Thyroid gland (tissue), 4 donors: Measurements from ENCODE around the gene FCN3. TPM values are rescaled to one million over a fixed set of nuclear protein-coding genes. Genes with fewer than 3 reads are reported as not detected.

ENCODE experiments used
- DNase-seq, 2 donors: peaks; one replicate each; pipeline ENCODE4 v3.0.0-alpha.2; 2019
- H3K27ac ChIP-seq, 3 donors: fragments of 200-600 bp; sonication (generic); 1 replicate in 2 of 3; 2 replicates in 1 of 3; pipeline ENCODE4 v1.5.1; 2016 to 2019; ENCODE audit warnings: mild to moderate bottlenecking in 1 of 3, moderate library complexity in 1 of 3
- H3K27me3 ChIP-seq: fragments of 200-600 bp; sonication (generic); one replicate; pipeline ENCODE4 v1.5.1; 2019
- H3K36me3 ChIP-seq, 2 donors: fragments of 200-600 bp; sonication (generic); one replicate each; pipeline ENCODE4 v1.5.1; 2016 to 2019
- H3K4me1 ChIP-seq, 2 donors: fragments of 200-600 bp; sonication (generic); one replicate each; pipeline ENCODE4 v1.5.1; 2017 to 2019
- H3K4me3 ChIP-seq, 3 donors: fragments of 200-600 bp; sonication (generic); replicated peaks in 1 of 3; 1 replicate in 2 of 3; 2 replicates in 1 of 3; pipeline ENCODE4 v1.5.1; 2016; ENCODE audit warnings: mild to moderate bottlenecking in 1 of 3
- H3K9me3 ChIP-seq: fragments of 200-600 bp; sonication (generic); one replicate; pipeline ENCODE4 v1.5.1; 2017
- POLR2A ChIP-seq, 2 donors: fragments of 450-650 bp; IDR thresholded peaks; one replicate each; pipeline ENCODE4 v1.6.1; 2017; ENCODE audit warnings: antibody characterized with exemption in 2 of 2, mild to moderate bottlenecking in 2 of 2, moderate library complexity in 1 of 2
- WGBS, 2 donors: methylation state at CpG; one replicate each; pipeline ENCODE4 v1.1.5; 2017; 5-methylcytosine and 5-hydroxymethylcytosine counted together
- intact Hi-C: fragments of 100-400 bp; cut with DNase I; formaldehyde crosslinking; loops from one replicate; pipeline ENCODE4 v1.15.1; 2023
- total RNA-seq, 4 donors: library from RNA; depleted of rRNA; stranded (reverse); fragments of >200 nt; gene quantifications; one replicate each; pipeline ENCODE4 v1.2.3, GENCODE V29; 2016
- TF ChIP-seq, protein P1 (sequence below), 6 experiments: fragments of 200-600 bp in 3 of 6; fragments of 450-650 bp in 3 of 6; sonication (generic) in 3 of 6; IDR thresholded peaks; one replicate each; pipeline ENCODE4 v1.5.1; 2016 to 2019; ENCODE audit warnings: antibody characterized with exemption in 6 of 6, mild to moderate bottlenecking in 2 of 6, inconsistent platforms in 1 of 6, moderate library complexity in 1 of 6

The FCN3 gene
- total RNA-seq, 4 donors from 2014 or later: 7.4 to 33.4 (median 10.7) TPM

DNA sequence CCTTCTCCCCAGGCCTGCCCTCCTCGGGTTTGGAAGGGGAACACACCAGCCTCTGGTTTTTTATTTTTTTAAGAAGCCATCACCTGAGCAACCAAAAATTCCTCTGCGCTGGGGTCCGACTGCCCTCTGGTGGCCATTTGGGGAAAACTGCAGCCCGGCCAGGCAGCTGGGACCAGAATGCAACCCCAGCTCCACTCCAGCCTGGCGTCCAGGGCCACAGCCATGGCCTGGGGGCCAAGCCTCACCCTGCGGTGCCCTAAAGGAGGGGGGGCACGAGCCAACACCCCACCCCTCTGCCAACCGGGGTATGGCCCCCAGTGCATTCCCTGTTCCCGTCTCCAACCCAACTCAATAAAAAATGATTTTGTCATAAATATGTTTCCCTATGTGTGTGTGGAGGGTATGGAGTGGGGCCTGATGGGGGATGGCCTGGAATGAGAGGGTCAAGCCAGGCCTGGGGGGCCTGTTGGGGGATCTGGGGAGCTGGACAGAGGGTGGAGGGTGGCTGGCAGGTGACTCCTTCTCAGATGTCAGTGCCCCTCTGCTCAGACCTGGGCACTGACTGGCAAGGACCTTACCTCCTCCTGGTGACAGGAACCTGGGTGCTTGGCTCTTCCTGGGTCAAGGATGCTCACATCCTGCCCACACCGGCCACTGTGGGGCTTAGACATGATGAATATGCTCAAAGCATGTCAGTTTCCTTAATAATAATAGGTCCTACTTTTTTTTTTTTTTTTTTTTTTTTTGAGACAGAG lies 21.0 kb upstream of the FCN3 start:
- 7 to 12% methylated on average over 6 to 10 of the region's 10 CpGs for WGBS, 2 donors
- H3K4me1 ChIP-seq: peaks cover 19 to 27% of the 10 kb centered on the region in 2 donors
- intact Hi-C loops: loop anchor here (10.0 kb wide), 1 partner anchor 291 kb away; no protein-coding TSS in a partner anchor
- peak; percentile 75 to 80 for DNase-seq
- no peak overlapping the region for H3K4me3 ChIP-seq
- no peaks in the 10 kb centered on the region for H3K9me3 ChIP-seq
- H3K27ac ChIP-seq: peak overlapping the region in 2 of 3 donors; percentile 41 to 60
- H3K36me3 ChIP-seq: no peaks in the 10 kb centered on the region
- H3K27me3 ChIP-seq: no peaks in the 10 kb centered on the region
- no peak for TF ChIP-seq POLR2A (IDR thresholded peaks at IDR 0.05)
- TF ChIP-seq, protein P1, sequence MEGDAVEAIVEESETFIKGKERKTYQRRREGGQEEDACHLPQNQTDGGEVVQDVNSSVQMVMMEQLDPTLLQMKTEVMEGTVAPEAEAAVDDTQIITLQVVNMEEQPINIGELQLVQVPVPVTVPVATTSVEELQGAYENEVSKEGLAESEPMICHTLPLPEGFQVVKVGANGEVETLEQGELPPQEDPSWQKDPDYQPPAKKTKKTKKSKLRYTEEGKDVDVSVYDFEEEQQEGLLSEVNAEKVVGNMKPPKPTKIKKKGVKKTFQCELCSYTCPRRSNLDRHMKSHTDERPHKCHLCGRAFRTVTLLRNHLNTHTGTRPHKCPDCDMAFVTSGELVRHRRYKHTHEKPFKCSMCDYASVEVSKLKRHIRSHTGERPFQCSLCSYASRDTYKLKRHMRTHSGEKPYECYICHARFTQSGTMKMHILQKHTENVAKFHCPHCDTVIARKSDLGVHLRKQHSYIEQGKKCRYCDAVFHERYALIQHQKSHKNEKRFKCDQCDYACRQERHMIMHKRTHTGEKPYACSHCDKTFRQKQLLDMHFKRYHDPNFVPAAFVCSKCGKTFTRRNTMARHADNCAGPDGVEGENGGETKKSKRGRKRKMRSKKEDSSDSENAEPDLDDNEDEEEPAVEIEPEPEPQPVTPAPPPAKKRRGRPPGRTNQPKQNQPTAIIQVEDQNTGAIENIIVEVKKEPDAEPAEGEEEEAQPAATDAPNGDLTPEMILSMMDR (IDR thresholded peaks at IDR 0.05): peak; percentile 89 to 97 (median 95)

DNA sequence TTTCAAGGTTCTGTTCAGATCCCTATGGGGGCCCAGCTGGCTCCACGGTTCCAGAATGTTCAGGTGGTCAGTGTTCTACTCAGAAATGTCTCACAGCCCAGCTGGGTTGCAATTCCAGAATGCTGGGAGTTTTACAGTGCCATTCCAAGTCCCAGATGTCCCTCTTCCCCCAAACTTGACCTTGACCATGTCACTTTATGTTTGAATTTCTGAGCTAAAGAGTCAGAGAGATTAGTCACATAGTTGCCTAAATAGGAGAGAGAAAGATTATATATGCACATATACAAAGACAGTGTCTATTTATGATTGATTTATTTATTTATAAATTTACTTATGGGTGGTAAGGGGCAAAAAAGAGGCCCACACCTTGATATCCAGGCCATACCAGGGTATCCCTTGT lies 20.3 kb upstream of the FCN3 start:
- Histone ChIP-seq H3K4me3 (no peak overlapping the region), H3K4me1 (peaks cover 19 to 23% of the 10 kb centered on the region in 2 donors), H3K27ac (peak overlapping the region; percentile 41 to 60 (median 52)), H3K9me3 (no peaks in the 10 kb centered on the region), H3K36me3 (no peaks in the 10 kb centered on the region), H3K27me3 (no peaks in the 10 kb centered on the region)
- no peak for DNase-seq
- no peak for TF ChIP-seq POLR2A (IDR thresholded peaks at IDR 0.05)
- TF ChIP-seq, protein P1 (IDR thresholded peaks at IDR 0.05): no peak
- intact Hi-C loops: loop anchor here (5.0 to 10.0 kb wide), 3 partner anchors 38 to 290 kb away; no protein-coding TSS in a partner anchor
- WGBS, 2 donors: 85 to 88% methylated on average over 1 of the region's 1 CpG

DNA sequence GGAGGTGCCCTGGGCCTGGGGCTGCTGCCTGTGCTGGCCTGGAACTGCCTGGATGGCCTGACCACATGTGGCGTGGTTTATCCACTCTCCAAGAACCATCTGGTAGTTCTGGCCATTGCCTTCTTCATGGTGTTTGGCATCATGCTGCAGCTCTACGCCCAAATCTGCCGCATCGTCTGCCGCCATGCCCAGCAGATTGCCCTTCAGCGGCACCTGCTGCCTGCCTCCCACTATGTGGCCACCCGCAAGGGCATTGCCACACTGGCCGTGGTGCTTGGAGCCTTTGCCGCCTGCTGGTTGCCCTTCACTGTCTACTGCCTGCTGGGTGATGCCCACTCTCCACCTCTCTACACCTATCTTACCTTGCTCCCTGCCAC lies 19.6 kb upstream of the FCN3 start:
- DNase-seq: no peak
- intact Hi-C loops: loop anchor here (5.0 to 10.0 kb wide), 3 partner anchors 37 to 289 kb away; no protein-coding TSS in a partner anchor
- H3K27ac ChIP-seq: no peak overlapping the region
- no peak for TF ChIP-seq POLR2A (IDR thresholded peaks at IDR 0.05)
- TF ChIP-seq, protein P1 (IDR thresholded peaks at IDR 0.05): no peak
- no peak overlapping the region for H3K4me3 ChIP-seq
- 96 to 100% methylated on average over 6 to 9 of the region's 9 CpGs for whole genome bisulfite sequencing, 2 donors
- H3K27me3 ChIP-seq: no peaks in the 10 kb centered on the region
- peaks cover 19 to 23% of the 10 kb centered on the region in 2 donors for H3K4me1 ChIP-seq
- no peaks in the 10 kb centered on the region for H3K9me3 ChIP-seq
- H3K36me3 ChIP-seq: no peaks in the 10 kb centered on the region

DNA sequence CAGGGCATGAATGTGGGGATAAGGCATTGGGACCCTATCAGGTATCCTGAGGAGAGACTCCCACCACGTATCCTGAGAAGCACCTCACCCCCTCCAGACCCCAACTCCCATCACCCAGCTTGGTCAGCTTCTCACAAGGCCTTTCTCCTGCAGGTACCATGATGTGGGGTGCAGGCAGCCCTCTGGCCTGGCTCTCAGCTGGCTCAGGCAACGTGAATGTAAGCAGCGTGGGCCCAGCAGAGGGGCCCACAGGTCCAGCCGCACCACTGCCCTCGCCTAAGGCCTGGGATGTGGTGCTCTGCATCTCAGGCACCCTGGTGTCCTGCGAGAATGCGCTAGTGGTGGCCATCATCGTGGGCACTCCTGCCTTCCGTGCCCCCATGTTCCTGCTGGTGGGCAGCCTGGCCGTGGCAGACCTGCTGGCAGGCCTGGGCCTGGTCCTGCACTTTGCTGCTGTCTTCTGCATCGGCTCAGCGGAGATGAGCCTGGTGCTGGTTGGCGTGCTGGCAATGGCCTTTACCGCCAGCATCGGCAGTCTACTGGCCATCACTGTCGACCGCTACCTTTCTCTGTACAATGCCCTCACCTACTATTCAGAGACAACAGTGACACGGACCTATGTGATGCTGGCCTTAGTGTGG lies 19.1 kb upstream of the FCN3 start:
- no peak for DNase-seq
- Histone ChIP-seq H3K27ac (no peak overlapping the region), H3K4me1 (peaks cover 19 to 23% of the 10 kb centered on the region in 2 donors), H3K9me3 (no peaks in the 10 kb centered on the region), H3K36me3 (no peaks in the 10 kb centered on the region), H3K4me3 (no peak overlapping the region), H3K27me3 (no peaks in the 10 kb centered on the region)
- intact Hi-C loops: loop anchor here (5.0 to 10.0 kb wide), 3 partner anchors 36 to 289 kb away; no protein-coding TSS in a partner anchor
- TF ChIP-seq, protein P1 (IDR thresholded peaks at IDR 0.05): no peak
- TF ChIP-seq POLR2A (IDR thresholded peaks at IDR 0.05): no peak
- 93 to 96% methylated on average over 9 to 18 of the region's 18 CpGs for WGBS, 2 donors
